Psoas muscle (tissue), 8 donors: ENCODE data around the gene ZHX3. TPM values are rescaled to one million over a fixed set of nuclear protein-coding genes. Genes with fewer than 3 reads are reported as not detected.

Source experiments
- ATAC-seq, 4 donors: fragments of 200-7000 bp; cut with Tn5 transposase; one replicate each; pipeline ENCODE4 v1.9.1; 2020; ENCODE audit warnings: moderate library complexity in 3 of 4, mild to moderate bottlenecking in 2 of 4
- DNase-seq, 2 donors: peaks; one replicate each; pipeline ENCODE4 v3.0.0-alpha.2; 2020
- H3K27ac ChIP-seq: fragments of 200-600 bp; one replicate; pipeline ENCODE4 v1.8.0; 2022
- H3K27me3 ChIP-seq, 3 donors: fragments of 200-600 bp in 1 of 3; one replicate each; pipeline versions ENCODE4 v1.6.1 to v1.8.0; 2013 to 2022; ENCODE audit warnings: low read length in 2 of 3, mild to moderate bottlenecking in 2 of 3, moderate library complexity in 1 of 3; ENCODE audit not compliant: insufficient read depth in 3 of 3
- H3K36me3 ChIP-seq, 2 donors: fragments of 200-600 bp in 1 of 2; one replicate each; pipeline versions ENCODE4 v1.6.1 to v1.8.0; 2013 to 2022; ENCODE audit warnings: low read depth in 1 of 2, mild to moderate bottlenecking in 1 of 2, moderate library complexity in 1 of 2; ENCODE audit not compliant: insufficient read depth in 1 of 2
- H3K4me1 ChIP-seq: fragments of 200-600 bp; one replicate; pipeline ENCODE4 v1.8.0; 2022
- H3K4me3 ChIP-seq: fragments of 200-600 bp; one replicate; pipeline ENCODE4 v1.8.0; 2022; ENCODE audit warnings: mild to moderate bottlenecking
- H3K9me3 ChIP-seq: fragments of 200-600 bp; one replicate; pipeline ENCODE4 v1.8.0; 2022
- WGBS, 3 donors: extraction: QIAGEN DNeasy Blood & Tissue Kit; methylation state at CpG; one replicate each; pipeline versions ENCODE4 v1.1.6 to v1.1.7; 2013; 5-methylcytosine and 5-hydroxymethylcytosine counted together
- intact Hi-C, 2 donors: fragments of 100-400 bp; cut with DNase I; formaldehyde crosslinking; loops; one replicate each; pipeline versions ENCODE4 v1.11.0 to v1.14.2; 2022
- polyA plus RNA-seq, 3 donors: library from polyadenylated mRNA; stranded (reverse); fragments of 200-250 nt; gene quantifications; one replicate each; pipeline ENCODE4 v1.2.3, GENCODE V29; 2013
- total RNA-seq, 4 donors: library from RNA; stranded (reverse); fragmentation: NEBNext Ultra II Directional in 2 of 4; extraction: Animal tissue kit (Norgen Biotek cat#: 25700) in 2 of 4; gene quantifications; one replicate each; pipeline versions ENCODE4 v1.2.1 to v1.2.4, GENCODE V29; 2021 to 2023
- TF ChIP-seq, protein P1 (sequence below): fragments of 200-600 bp; IDR thresholded peaks from one replicate; pipeline ENCODE4 v1.8.0; 2022; ENCODE audit warnings: antibody characterized with exemption
- donor health status: healthy with polysubstance abuse.
- donor health status: DM: no; HTN: no; CAD: no; lungs with moderate emphysema.
- donor health status: Bipolar disorder and iron deficiency.
- donor health status: healthy.
- donor health status: DM: yes; HTN: yes; CAD: no.
- donor health status: DM: no; HTN: no; CAD: no.
- donor health status: DM: no; HTN: no; CAD: no.
- donor health status: DM: yes; HTN: yes; CAD: no.

ZHX3 gene
- total and polyA plus RNA-seq, 7 donors: 7.0 to 47.7 (median 39.6) TPM

DNA sequence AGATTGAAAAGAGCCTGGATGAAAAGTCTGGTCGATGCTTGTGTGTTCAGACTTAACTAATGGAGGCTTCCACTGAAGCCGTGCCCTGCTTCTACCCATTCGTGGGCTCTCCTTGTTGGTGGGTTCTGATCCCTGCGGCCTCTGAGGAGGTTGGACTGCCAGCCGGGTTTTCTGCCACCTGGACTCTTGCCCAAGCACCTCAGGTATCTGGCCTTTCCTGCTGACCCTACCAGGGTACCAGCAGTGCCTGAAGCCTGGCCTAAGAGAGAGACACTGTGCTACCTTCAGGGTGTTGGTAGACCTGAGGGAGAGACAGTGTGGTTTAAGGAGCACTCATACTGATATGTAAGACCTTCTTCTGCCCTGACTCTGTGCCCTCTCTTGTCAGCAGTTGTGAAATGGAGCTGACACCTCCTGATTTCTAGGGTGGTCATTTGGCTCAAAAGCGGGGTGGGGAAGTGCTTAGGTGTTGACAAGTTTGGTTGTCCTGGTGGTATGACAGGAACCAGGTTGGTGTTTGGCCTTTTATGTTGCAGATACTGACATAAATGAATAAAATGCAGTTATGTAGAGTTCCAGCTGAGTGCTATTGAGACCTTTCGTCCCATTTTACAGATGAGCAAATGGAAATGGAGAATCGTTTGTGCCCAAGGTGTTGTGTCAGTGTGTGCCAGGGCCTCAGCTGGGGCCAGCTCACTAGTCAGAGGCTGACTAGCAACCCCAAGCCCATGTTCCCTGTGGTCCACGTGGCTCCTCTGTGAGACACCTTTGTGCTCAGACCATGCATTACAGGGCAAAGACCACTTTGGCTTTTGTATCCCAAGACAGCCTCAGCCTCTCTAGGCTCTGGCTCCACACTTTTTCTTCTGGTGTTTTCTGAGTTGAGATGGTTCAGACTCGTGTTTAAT, 177.1 kb downstream of the ZHX3 start:
- Histone ChIP-seq H3K9me3 (no peaks in the 10 kb centered on the region), H3K4me1 (peaks cover 66% of the 10 kb centered on the region), H3K36me3 (no peaks in the 10 kb centered on the region), H3K27me3 (no peaks in the 10 kb centered on the region), H3K27ac (peak overlapping the region; percentile 69), H3K4me3 (no peak overlapping the region)
- WGBS, 3 donors: 45 to 65% (median 49%) methylated on average over 10 of the region's 10 CpGs
- intact Hi-C loops: no loop called here
- no peak for ATAC-seq
- TF ChIP-seq, protein P1, sequence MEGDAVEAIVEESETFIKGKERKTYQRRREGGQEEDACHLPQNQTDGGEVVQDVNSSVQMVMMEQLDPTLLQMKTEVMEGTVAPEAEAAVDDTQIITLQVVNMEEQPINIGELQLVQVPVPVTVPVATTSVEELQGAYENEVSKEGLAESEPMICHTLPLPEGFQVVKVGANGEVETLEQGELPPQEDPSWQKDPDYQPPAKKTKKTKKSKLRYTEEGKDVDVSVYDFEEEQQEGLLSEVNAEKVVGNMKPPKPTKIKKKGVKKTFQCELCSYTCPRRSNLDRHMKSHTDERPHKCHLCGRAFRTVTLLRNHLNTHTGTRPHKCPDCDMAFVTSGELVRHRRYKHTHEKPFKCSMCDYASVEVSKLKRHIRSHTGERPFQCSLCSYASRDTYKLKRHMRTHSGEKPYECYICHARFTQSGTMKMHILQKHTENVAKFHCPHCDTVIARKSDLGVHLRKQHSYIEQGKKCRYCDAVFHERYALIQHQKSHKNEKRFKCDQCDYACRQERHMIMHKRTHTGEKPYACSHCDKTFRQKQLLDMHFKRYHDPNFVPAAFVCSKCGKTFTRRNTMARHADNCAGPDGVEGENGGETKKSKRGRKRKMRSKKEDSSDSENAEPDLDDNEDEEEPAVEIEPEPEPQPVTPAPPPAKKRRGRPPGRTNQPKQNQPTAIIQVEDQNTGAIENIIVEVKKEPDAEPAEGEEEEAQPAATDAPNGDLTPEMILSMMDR: no peak
- no peak for DNase-seq

DNA sequence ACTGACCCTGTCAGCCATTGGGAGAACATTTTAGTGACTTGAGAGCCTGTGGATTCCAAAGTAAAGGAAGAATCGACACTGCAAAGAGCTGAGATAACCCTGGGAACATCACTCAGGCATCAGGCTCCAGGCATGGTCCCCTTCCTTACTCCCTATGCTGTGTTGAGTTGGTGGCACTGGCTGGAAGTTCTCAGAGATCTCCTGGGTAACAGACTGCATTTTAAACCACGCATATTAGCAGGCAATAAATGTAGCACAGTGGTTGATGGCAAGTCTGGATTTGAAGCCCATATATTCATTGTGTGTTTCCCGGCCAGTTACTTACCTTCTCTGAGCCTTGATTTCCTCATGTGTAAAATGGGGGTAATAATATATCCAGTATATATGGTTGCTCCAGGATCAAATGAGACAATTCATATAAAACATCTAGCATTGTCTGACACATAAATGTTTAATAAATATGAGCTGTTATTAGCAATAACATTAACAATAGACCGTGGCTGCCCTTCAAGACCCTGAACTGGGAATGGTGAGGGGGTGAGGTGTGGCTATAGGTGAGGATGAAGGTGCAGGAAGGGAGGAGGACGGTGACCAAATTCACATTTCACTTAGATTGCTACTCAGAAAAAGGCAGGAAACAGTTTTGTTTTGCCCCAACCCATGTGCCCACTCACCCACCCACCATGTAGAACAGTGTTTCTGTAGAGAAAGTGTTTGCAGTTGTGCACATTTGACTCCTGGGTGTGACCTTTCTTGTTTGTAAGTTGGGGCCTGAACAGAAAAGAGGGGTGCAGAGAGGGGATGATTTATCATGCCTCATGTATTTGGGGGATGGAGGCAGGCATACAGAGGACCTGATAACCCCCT, 178.1 kb downstream of the ZHX3 start:
- peak overlapping the region; percentile 75 for H3K4me3 ChIP-seq
- no peaks in the 10 kb centered on the region for H3K9me3 ChIP-seq
- intact Hi-C loops: no loop called here
- peaks cover 62% of the 10 kb centered on the region for H3K4me1 ChIP-seq
- DNase-seq (no peak), ATAC-seq (no peak)
- peak overlapping the region; percentile 86 for H3K27ac ChIP-seq
- no peaks in the 10 kb centered on the region for H3K36me3 ChIP-seq
- 53 to 58% (median 55%) methylated on average over 5 of the region's 5 CpGs for WGBS, 3 donors
- H3K27me3 ChIP-seq: no peaks in the 10 kb centered on the region
- TF ChIP-seq, protein P1: no peak

DNA sequence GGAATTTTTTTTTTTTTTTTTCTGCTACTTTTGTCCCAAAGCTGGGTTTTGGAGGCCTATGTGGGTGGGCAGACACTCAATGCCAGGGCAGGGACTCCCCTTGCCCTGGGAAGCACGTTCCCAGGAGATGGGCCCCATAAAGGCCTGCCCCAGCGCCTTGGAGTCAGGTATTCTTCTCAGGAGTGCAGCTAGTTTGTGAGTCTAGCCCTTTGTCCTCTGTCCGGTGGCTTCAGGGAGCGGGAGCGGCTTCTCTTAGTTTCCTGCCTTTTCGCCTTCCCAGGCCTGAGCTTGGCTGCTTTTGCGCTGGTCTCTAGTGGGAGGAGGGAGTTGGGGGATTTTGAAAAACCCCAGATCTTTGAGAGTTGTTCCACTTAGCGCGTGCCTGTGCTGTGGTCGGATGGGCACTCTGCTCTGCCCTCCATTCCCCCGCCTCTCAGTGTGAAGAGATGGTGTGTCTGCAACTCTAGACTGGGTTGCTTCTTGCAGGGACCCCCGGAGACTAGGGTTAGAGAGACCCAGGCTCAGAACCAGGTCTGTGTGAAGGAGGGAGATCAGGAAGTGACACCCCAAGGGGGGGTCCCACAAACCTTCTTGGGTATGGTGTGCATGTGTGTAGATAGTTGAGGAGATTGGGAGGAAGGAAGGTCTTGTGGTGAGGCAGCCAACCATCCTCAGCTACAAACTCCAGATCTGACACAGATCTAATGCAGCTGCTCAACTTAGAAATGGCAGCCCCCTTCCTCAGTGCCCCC, 178.9 kb downstream of the ZHX3 start:
- DNase-seq: no peak
- ATAC-seq: no peak
- H3K4me1 ChIP-seq: peaks cover 62% of the 10 kb centered on the region
- no peaks in the 10 kb centered on the region for H3K36me3 ChIP-seq
- H3K9me3 ChIP-seq: no peaks in the 10 kb centered on the region
- peak overlapping the region; percentile 86 for H3K27ac ChIP-seq
- 28 to 41% (median 33%) methylated on average over 12 of the region's 12 CpGs for WGBS, 3 donors
- intact Hi-C loops: no loop called here
- H3K4me3 ChIP-seq: peak overlapping the region; percentile 75
- TF ChIP-seq, protein P1: no peak
- no peaks in the 10 kb centered on the region for H3K27me3 ChIP-seq

DNA sequence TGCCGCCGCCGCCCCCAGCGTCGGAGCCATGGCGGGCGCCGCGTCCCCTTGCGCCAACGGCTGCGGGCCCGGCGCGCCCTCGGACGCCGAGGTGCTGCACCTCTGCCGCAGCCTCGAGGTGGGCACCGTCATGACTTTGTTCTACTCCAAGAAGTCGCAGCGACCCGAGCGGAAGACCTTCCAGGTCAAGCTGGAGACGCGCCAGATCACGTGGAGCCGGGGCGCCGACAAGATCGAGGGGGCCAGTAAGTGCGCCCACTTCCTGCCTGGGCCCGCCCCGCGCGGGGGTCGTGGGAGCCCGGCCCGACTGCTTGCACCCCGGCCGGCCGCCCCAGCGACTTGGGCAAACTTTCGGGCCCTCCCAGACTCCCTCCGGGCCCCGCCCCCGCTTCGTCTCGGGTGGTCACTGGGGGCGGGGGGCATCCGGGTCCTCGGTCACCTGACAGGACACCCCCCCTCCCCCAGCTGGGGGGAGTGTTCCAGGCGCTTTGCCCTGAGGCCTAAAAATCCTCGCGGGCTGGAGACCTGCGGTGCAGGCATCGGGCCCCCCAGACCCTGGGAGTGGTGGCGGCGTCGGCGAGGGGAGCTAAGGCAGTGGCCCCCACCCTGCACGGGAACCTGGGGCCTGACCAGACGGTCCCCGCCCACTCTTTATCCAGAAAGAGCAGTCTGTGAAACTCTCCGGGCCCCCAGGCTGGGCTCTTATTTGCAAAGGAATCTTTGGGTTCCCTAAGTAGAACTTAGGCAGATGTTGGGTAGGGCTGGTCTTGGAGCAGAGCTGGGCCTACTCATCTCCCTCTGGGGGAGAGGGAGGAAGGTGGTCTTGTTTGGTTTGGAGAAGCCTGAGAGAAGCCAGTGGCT, 179.7 kb downstream of the ZHX3 start:
- intact Hi-C loops: no loop called here
- 2 to 3% (median 3%) methylated on average over 50 to 66 of the region's 66 CpGs for WGBS, 3 donors
- peak; percentile 14 to 24 (median 21) for ATAC-seq
- Histone ChIP-seq H3K4me1 (peaks cover 58% of the 10 kb centered on the region), H3K36me3 (no peaks in the 10 kb centered on the region), H3K9me3 (no peaks in the 10 kb centered on the region), H3K27me3 (no peaks in the 10 kb centered on the region), H3K27ac (peak overlapping the region; percentile 86), H3K4me3 (peak overlapping the region; percentile 75)
- peak; percentile 79 to 86 for DNase-seq
- TF ChIP-seq, protein P1: no peak
